CD4-positive, alpha-beta T cell (primary cell): ENCODE measurements around the gene WNT5B. TPM values are rescaled to one million over a fixed set of nuclear protein-coding genes. Genes with fewer than 3 reads are reported as not detected.

Source experiments
- ATAC-seq: fragments of 200-7000 bp; cut with Tn5 transposase; one replicate; pipeline ENCODE4 v1.10.0; 2022; ENCODE audit warnings: mild to moderate bottlenecking; ENCODE audit not compliant: poor library complexity
- CTCF ChIA-PET: fragments of 350-600 bp; sonication (Branson Sonifier 250); formaldehyde crosslinking; loops from one replicate; lab custom pipeline; 2021; ENCODE audit warnings: antibody characterized with exemption, inconsistent platforms; lab: Charles Lee
- POLR2A ChIA-PET: fragments of 350-600 bp; sonication (Branson Sonifier 250); formaldehyde crosslinking; loops from one replicate; lab custom pipeline; 2021; ENCODE audit warnings: antibody characterized with exemption, inconsistent platforms; lab: Charles Lee
- DNase-seq, 14 experiments: peaks; one replicate each; pipeline ENCODE4 v3.0.0-alpha.2; 2013 to 2020; ENCODE audit warnings: mixed read lengths in 2 of 14
- H3K27ac ChIP-seq, 2 donors: one replicate each; pipeline versions ENCODE4 v1.5.1 to v1.7.0; 2013; ENCODE audit warnings: low read length in 2 of 2, low read depth in 1 of 2, mild to moderate bottlenecking in 1 of 2
- H3K27me3 ChIP-seq, 2 experiments: 1 replicate in 1 of 2; 2 replicates in 1 of 2; pipeline versions ENCODE4 v1.6.1 to v1.7.0; 2013; ENCODE audit warnings: low read length in 2 of 2, control low read depth in 1 of 2, mild to moderate bottlenecking in 1 of 2, moderate library complexity in 1 of 2; ENCODE audit not compliant: insufficient read depth in 2 of 2, control insufficient read depth in 1 of 2
- H3K36me3 ChIP-seq: one replicate; pipeline ENCODE4 v1.6.1; 2013; ENCODE audit warnings: low read length, control low read depth; ENCODE audit not compliant: insufficient read depth
- H3K4me1 ChIP-seq: one replicate; pipeline ENCODE4 v1.6.1; 2013; ENCODE audit warnings: low read length, control low read depth; ENCODE audit not compliant: insufficient read depth
- H3K4me3 ChIP-seq: one replicate; pipeline ENCODE4 v1.5.1; 2013; ENCODE audit warnings: mild to moderate bottlenecking, low read length, moderate library complexity
- H3K9me3 ChIP-seq, 2 experiments: 1 replicate in 1 of 2; 2 replicates in 1 of 2; pipeline versions ENCODE4 v1.6.1 to v1.7.0; 2013; ENCODE audit warnings: low read length in 2 of 2, mild to moderate bottlenecking in 2 of 2, control low read depth in 1 of 2, moderate library complexity in 1 of 2; ENCODE audit not compliant: control insufficient read depth in 1 of 2, insufficient read depth in 1 of 2
- H3K27ac Mint-ChIP-seq: one replicate; pipeline ENCODE4 v1.8.0; 2020; ENCODE audit warnings: mixed read lengths
- H3K27me3 Mint-ChIP-seq: one replicate; pipeline ENCODE4 v1.8.0; 2021; ENCODE audit warnings: mixed read lengths
- H3K36me3 Mint-ChIP-seq: one replicate; pipeline ENCODE4 v1.8.0; 2021; ENCODE audit warnings: low read depth, mixed read lengths
- H3K4me1 Mint-ChIP-seq: one replicate; pipeline ENCODE4 v1.8.0; 2021; ENCODE audit warnings: low read depth, mixed read lengths
- H3K4me3 Mint-ChIP-seq: one replicate; pipeline ENCODE4 v1.8.0; 2020; ENCODE audit warnings: mild to moderate bottlenecking, mixed read lengths
- H3K9me3 Mint-ChIP-seq: one replicate; pipeline ENCODE4 v1.8.0; 2020; ENCODE audit warnings: mixed read lengths
- intact Hi-C, 2 experiments: fragments of 100-400 bp; cut with DNase I in 1 of 2; cut with micrococcal nuclease in 1 of 2; formaldehyde crosslinking; loops; one replicate each; pipeline versions ENCODE4 v1.15.1 to v1.9.0; 2023 to 2025; cut with DNase I, micrococcal nuclease
- microRNA-seq: library from miRNA; unstranded; fragments of <30 nt; microRNA quantifications from one replicate; pipeline ENCODE4 v1.2.0, GENCODE V29; 2021; ENCODE audit warnings: borderline microRNAs expressed, borderline replicate concordance
- total RNA-seq, 174 experiments: library from RNA in 2 of 174; stranded (reverse) in 2 of 174; gene quantifications; one replicate each; pipeline ENCODE4 v1.2.3 and lab custom pipeline; 2021 to 2026
- TF ChIP-seq, protein P1 (sequence below): fragments of 200-600 bp; IDR thresholded peaks from one replicate; pipeline ENCODE4 v1.8.0; 2022; ENCODE audit warnings: antibody characterized with exemption, mild to moderate bottlenecking

Gene WNT5B
- total RNA-seq, 2 experiments from 2014 or later: not detected

DNA sequence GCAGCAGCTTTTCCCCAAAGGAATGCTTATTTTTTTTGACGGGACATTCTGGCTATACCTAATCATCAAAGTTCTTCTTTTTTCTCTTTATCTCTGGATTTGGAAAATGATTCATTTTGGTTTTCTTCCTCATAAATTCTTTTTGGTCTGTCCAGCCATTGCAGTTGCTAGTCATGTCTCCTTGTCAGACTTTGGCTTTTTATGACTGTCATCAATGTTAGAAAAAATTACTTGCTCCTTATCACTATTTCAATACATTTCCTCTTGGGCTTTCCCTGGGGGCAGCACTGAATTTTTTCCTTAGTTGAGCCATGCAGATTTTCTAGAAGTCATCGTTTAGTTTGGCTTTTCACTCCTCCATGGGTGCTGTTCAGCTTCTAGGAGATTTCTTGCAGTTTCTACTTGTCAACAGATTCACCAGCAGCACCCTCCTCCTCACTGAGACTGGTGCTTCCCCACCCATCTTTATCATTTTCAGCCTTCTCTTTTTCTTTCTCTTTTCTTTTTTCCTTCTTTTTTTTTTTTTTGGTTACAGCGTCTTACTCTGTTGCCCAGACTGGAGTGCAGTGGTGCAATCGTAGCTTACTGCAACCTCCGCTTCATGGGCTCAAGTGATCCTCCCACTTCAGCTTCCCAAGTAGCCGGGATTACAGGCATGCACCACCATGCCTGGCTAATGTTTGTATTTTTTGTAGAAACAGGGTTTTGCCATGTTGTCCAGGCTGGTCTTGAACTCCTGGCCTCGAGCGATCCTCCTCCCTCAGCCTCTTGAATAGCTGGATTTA is 67.0 kb downstream of the WNT5B start:
- H3K4me3 ChIP-seq: no peak overlapping the region
- Mint-ChIP-seq H3K27me3 (no peaks in the 10 kb centered on the region), H3K4me3 (peak overlapping the region; percentile 11), H3K4me1 (peaks cover 78% of the 10 kb centered on the region), H3K27ac (no peak overlapping the region), H3K36me3 (peaks cover 35% of the 10 kb centered on the region), H3K9me3 (no peaks in the 10 kb centered on the region)
- TF ChIP-seq, protein P1, sequence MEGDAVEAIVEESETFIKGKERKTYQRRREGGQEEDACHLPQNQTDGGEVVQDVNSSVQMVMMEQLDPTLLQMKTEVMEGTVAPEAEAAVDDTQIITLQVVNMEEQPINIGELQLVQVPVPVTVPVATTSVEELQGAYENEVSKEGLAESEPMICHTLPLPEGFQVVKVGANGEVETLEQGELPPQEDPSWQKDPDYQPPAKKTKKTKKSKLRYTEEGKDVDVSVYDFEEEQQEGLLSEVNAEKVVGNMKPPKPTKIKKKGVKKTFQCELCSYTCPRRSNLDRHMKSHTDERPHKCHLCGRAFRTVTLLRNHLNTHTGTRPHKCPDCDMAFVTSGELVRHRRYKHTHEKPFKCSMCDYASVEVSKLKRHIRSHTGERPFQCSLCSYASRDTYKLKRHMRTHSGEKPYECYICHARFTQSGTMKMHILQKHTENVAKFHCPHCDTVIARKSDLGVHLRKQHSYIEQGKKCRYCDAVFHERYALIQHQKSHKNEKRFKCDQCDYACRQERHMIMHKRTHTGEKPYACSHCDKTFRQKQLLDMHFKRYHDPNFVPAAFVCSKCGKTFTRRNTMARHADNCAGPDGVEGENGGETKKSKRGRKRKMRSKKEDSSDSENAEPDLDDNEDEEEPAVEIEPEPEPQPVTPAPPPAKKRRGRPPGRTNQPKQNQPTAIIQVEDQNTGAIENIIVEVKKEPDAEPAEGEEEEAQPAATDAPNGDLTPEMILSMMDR: no peak
- no peak for DNase-seq
- ChIA-PET CTCF (interaction anchor here (0.8 to 1.8 kb wide), 4 partner anchors 43 to 244 kb away, joined by 3 to 4 read pairs (median 3); no protein-coding TSS in a partner anchor), POLR2A (interaction anchor here (0.9 kb wide), 1 partner anchor 26 kb away, joined by 3 read pairs; no protein-coding TSS in a partner anchor)
- intact Hi-C loops: no loop called here
- no peak for ATAC-seq
- H3K36me3 ChIP-seq: no peaks in the 10 kb centered on the region
- H3K27ac ChIP-seq: no peak overlapping the region
- H3K4me1 ChIP-seq: peaks cover 23% of the 10 kb centered on the region
- no peaks in the 10 kb centered on the region for H3K27me3 ChIP-seq
- H3K9me3 ChIP-seq: no peaks in the 10 kb centered on the region

DNA sequence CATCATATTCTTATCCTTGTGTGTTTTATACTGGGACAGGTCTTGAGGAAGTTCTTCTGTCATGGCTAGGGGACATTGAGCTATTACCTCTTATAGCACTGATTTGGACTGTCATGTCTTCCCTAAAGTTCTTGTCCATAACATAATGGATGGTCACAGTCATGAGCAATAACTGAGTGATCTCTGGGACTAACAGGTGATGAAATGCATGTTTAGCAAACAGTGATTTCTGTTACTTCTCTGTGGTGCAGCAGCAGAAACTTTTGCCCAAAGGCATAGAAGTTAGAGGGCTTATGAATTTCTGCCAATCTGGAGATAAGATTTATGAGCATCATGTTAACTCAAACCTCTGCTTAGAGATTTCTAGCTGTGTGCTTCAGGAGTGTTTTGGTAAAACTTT is 67.8 kb downstream of the WNT5B start:
- TF ChIP-seq, protein P1: no peak
- Histone ChIP-seq H3K27ac (no peak overlapping the region), H3K4me3 (no peak overlapping the region), H3K9me3 (no peaks in the 10 kb centered on the region), H3K27me3 (no peaks in the 10 kb centered on the region), H3K4me1 (peaks cover 19% of the 10 kb centered on the region), H3K36me3 (no peaks in the 10 kb centered on the region)
- Mint-ChIP-seq H3K36me3 (peaks cover 29% of the 10 kb centered on the region), H3K9me3 (no peaks in the 10 kb centered on the region), H3K27me3 (no peaks in the 10 kb centered on the region), H3K4me1 (peaks cover 75% of the 10 kb centered on the region), H3K4me3 (no peak overlapping the region), H3K27ac (no peak overlapping the region)
- intact Hi-C loops: no loop called here
- POLR2A ChIA-PET: interaction anchor here (0.9 kb wide), 1 partner anchor 36 kb away, joined by 3 read pairs; no protein-coding TSS in a partner anchor
- CTCF ChIA-PET: interaction anchor here (0.8 to 1.5 kb wide), 3 partner anchors 44 to 243 kb away, joined by 3 read pairs; no protein-coding TSS in a partner anchor
- no peak for ATAC-seq
- no peak for DNase-seq

Small RNA genes within 50 kb of the gene (microRNA-seq; reads per million reads assigned to microRNA genes)
- not detected for gene MIR3649

Other genes starting within 250 kb of the WNT5B start
- 10 to 100 TPM; 32.3 to 33.6 TPM for gene FBXL14, start 34.6 kb upstream of the WNT5B start, total RNA-seq
- gene ADIPOR2, start 61.8 kb downstream of the WNT5B start, total RNA-seq: 10 to 100 TPM; 12.5 to 12.6 TPM
- under 1 TPM in 1 of 2 experiments, not detected in 1; 0.11 TPM for gene LRTM2, start 191.3 kb downstream of the WNT5B start, total RNA-seq